Endothelial cell of umbilical vein (primary cell): ENCODE data around the gene VPS41. TPM values are rescaled to one million over a fixed set of nuclear protein-coding genes. Genes with fewer than 3 reads are reported as not detected.
A peak's percentile ranks its signal among the peaks of the same experiment; 100 is the strongest.

Experiments
- BruUV-seq: library from RNA; stranded (reverse); fragments of 400-500 nt; replicated peaks from 2 replicates; lab custom pipeline; 2021; lab: Mats Ljungman, UMichigan
- CTCF ChIA-PET: fragments of 300-600, 350-600 bp; sonication (Branson Sonifier 250); formaldehyde crosslinking; loops from one replicate; lab custom pipeline; 2021; ENCODE audit warnings: antibody characterized with exemption, inconsistent platforms; lab: Charles Lee
- POLR2A ChIA-PET: fragments of 300-600, 350-600 bp; sonication (Branson Sonifier 250); formaldehyde crosslinking; loops from one replicate; lab custom pipeline; 2021; ENCODE audit warnings: antibody characterized with exemption, inconsistent platforms; lab: Charles Lee
- DNase-seq: peaks from one replicate; pipeline ENCODE4 v3.0.0-alpha.2; 2011; ENCODE audit warnings: low read depth, low spot score
- FAIRE-seq: peaks from 2 replicates; lab custom pipeline; 2011; peaks lifted over from hg19 to GRCh38; lab: Jason Lieb, UNC
- H2AFZ ChIP-seq: 2 replicates; pipeline ENCODE4 v1.6.0; 2012; ENCODE audit warnings: low read depth, low read length, control low read depth, inconsistent platforms
- H3K27ac ChIP-seq: 2 replicates; pipeline ENCODE4 v1.5.1; 2011; ENCODE audit warnings: low read depth, mild to moderate bottlenecking, control low read depth, low read length, moderate library complexity; ENCODE audit not compliant: insufficient read depth
- H3K27me3 ChIP-seq, 2 experiments: 2 replicates each; pipeline versions ENCODE4 v1.6.0 to v1.6.1; 2011; ENCODE audit warnings: low read length in 2 of 2, mixed read lengths in 1 of 2; ENCODE audit not compliant: control insufficient read depth in 2 of 2, insufficient read depth in 2 of 2
- H3K36me3 ChIP-seq, 2 experiments: 2 replicates in 1 of 2; 3 replicates in 1 of 2; pipeline ENCODE4 v1.5.1; 2011; ENCODE audit warnings: low read length in 2 of 2, mild to moderate bottlenecking in 1 of 2, moderate library complexity in 1 of 2; ENCODE audit not compliant: control insufficient read depth in 2 of 2, insufficient read depth in 2 of 2; ENCODE audit errors: extremely low read depth in 1 of 2
- H3K4me1 ChIP-seq: 3 replicates; pipeline ENCODE4 v1.5.1; 2011; ENCODE audit warnings: mild to moderate bottlenecking, low read length; ENCODE audit not compliant: control insufficient read depth, insufficient read depth; ENCODE audit errors: extremely low read depth
- H3K4me2 ChIP-seq: 2 replicates; pipeline ENCODE4 v1.6.1; 2011; ENCODE audit warnings: low read length, control low read depth, mixed read lengths; ENCODE audit not compliant: insufficient read depth
- H3K4me3 ChIP-seq, 3 experiments: fragments of 200-600 bp in 1 of 3; sonication (generic), shearing (Covaris generic) in 1 of 3; replicated peaks in 1 of 3; 2 replicates each; pipeline ENCODE4 v1.5.1; 2011 to 2016; ENCODE audit warnings: control low read depth in 3 of 3, low read length in 3 of 3, mild to moderate bottlenecking in 2 of 3, inconsistent platforms in 1 of 3, low read depth in 1 of 3, moderate library complexity in 1 of 3; ENCODE audit not compliant: insufficient read depth in 1 of 3
- H3K79me2 ChIP-seq: 2 replicates; pipeline ENCODE4 v1.6.0; 2012; ENCODE audit warnings: low read length, inconsistent platforms; ENCODE audit not compliant: control insufficient read depth, insufficient read depth
- H3K9ac ChIP-seq: replicated peaks from 2 replicates; pipeline ENCODE3; 2011; ENCODE audit warnings: low read length, control low read depth; ENCODE audit not compliant: insufficient read depth; ENCODE audit errors: extremely low read depth
- H3K9me1 ChIP-seq: replicated peaks from 3 replicates; pipeline ENCODE4 v1.6.0; 2011; ENCODE audit warnings: mild to moderate bottlenecking, low read length; ENCODE audit not compliant: control insufficient read depth, insufficient read depth; ENCODE audit errors: extremely low read depth
- H3K9me3 ChIP-seq: replicated peaks from 2 replicates; pipeline ENCODE4 v1.5.1; 2012; ENCODE audit warnings: low read length, inconsistent platforms; ENCODE audit not compliant: control insufficient read depth, insufficient read depth
- H4K20me1 ChIP-seq: replicated peaks from 2 replicates; pipeline ENCODE3; 2011; ENCODE audit warnings: mild to moderate bottlenecking, low read length; ENCODE audit not compliant: control insufficient read depth, insufficient read depth; ENCODE audit errors: extremely low read depth
- CTCF ChIP-seq, 2 donors: IDR thresholded peaks; 1 replicate in 1 of 2; 2 replicates in 1 of 2; pipeline ENCODE4 v1.5.1; 2011; ENCODE audit warnings: low read length in 2 of 2, mild to moderate bottlenecking in 2 of 2, moderate library complexity in 2 of 2, control low read depth in 1 of 2, inconsistent platforms in 1 of 2, low read depth in 1 of 2; ENCODE audit not compliant: insufficient read depth in 1 of 2; ENCODE audit errors: extremely low read depth in 1 of 2
- EZH2 ChIP-seq: IDR thresholded peaks from 2 replicates; pipeline ENCODE4 v1.6.1; 2012; ENCODE audit warnings: borderline replicate concordance, low read depth, mild to moderate bottlenecking, moderate library complexity, low read length, inconsistent platforms; ENCODE audit not compliant: severe bottlenecking
- FOS ChIP-seq: IDR thresholded peaks from 2 replicates; pipeline ENCODE4 v1.6.1; 2011; ENCODE audit warnings: mild to moderate bottlenecking, low read length, moderate library complexity, borderline replicate concordance; ENCODE audit not compliant: insufficient read depth
- GATA2 ChIP-seq: IDR thresholded peaks from 2 replicates; pipeline ENCODE4 v1.7.0; 2011; ENCODE audit warnings: low read depth, mild to moderate bottlenecking, moderate library complexity, mixed read lengths, low read length; ENCODE audit not compliant: insufficient read length, insufficient read depth
- JUN ChIP-seq: IDR thresholded peaks from 2 replicates; pipeline ENCODE4 v1.6.1; 2011; ENCODE audit warnings: borderline replicate concordance, low read depth; ENCODE audit not compliant: insufficient read length, insufficient read depth
- MAX ChIP-seq: IDR thresholded peaks from 2 replicates; pipeline ENCODE4 v1.6.1; 2011; ENCODE audit not compliant: insufficient read depth, insufficient read length
- MYC ChIP-seq: IDR thresholded peaks from one replicate; pipeline ENCODE4 v1.6.1; 2011; ENCODE audit warnings: mild to moderate bottlenecking, low read depth, low read length
- POLR2A ChIP-seq: IDR thresholded peaks from 2 replicates; pipeline ENCODE4 v1.6.1; 2012; ENCODE audit warnings: low read depth, mild to moderate bottlenecking, control low read depth, low read length
- POLR2AphosphoS5 ChIP-seq: IDR thresholded peaks from 2 replicates; pipeline ENCODE4 v1.6.1; 2012; ENCODE audit warnings: low read depth, mild to moderate bottlenecking, control low read depth, low read length, moderate library complexity; ENCODE audit not compliant: insufficient read depth
- dilution Hi-C: fragments of 300-500 bp; cut with MboI; formaldehyde crosslinking; loops from one replicate; pipeline ENCODE4 v1.15.0; 2019; ENCODE audit warnings: low sequenced_read_pairs; ENCODE audit not compliant: extremely low pct_ligation_motif_present
- intact Hi-C: fragments of 100-400 bp; cut with micrococcal nuclease; formaldehyde crosslinking; loops from one replicate; pipeline ENCODE4 v1.10.0; 2022
- polyA plus RNA-seq, 4 experiments: library from polyadenylated mRNA; depleted of rRNA in 3 of 4; stranded (reverse) in 3 of 4; unstranded in 1 of 4; fragments of >200 nt; gene quantifications; 2 replicates each; pipeline versions ENCODE4 v1.2.1 to v1.2.3, GENCODE V29; 2011 to 2012; ENCODE audit warnings: missing spikeins in 1 of 4
- total RNA-seq: library from RNA; stranded (reverse); gene quantifications from 2 replicates; pipeline ENCODE4 v1.2.3, GENCODE V29; 2021

VPS41 gene
- total and polyA plus RNA-seq, 2 donors (not counting 3 experiments of a cell fraction or from before 2014, with no cell fraction given) = 14.3 to 79.8 TPM

GRCh38 chr7:38825721-38826440 is 83.1 kb downstream of the VPS41 start:
- intact Hi-C loops = no loop called here
- CTCF ChIA-PET = interaction anchor here (0.6 to 1.7 kb wide), 6 partner anchors 8 to 108 kb away, joined by 3 to 5 read pairs (median 4); no protein-coding TSS in a partner anchor
- Histone ChIP-seq H3K9me3 (no peaks in the 10 kb centered on the region), H3K4me2 (no peak overlapping the region), H3K4me1 (peaks cover 5% of the 10 kb centered on the region), H3K9me1 (no peaks in the 10 kb centered on the region), H3K27ac (peak overlapping the region; percentile 8), H3K9ac (no peak overlapping the region), H3K4me3 (no peak overlapping the region), H3K27me3 (no peaks in the 10 kb centered on the region), H3K36me3 (no peaks in the 10 kb centered on the region), H3K79me2 (no peaks in the 10 kb centered on the region), H4K20me1 (no peaks in the 10 kb centered on the region), H2AFZ (no peak overlapping the region)
- DNase-seq (no peak), FAIRE-seq (no peak)
- dilution Hi-C loops = no loop called here
- no TSS peak for BruUV-seq
- POLR2A ChIA-PET = no interaction called here
- TF ChIP-seq POLR2AphosphoS5 (no peak), FOS (no peak), POLR2A (no peak), EZH2 (no peak), JUN (no peak), GATA2 (no peak), MYC (no peak), MAX (no peak), CTCF (IDR thresholded peaks at IDR 0.05; ENCODE audit: extremely low read depth in 1 of 2, insufficient read depth in 1 of 2, low read depth in 1 of 2, low read length in 2 of 2) (no peak)
